ENCODE data around the gene SOX1. TPM values are rescaled to one million over a fixed set of nuclear protein-coding genes. Genes with fewer than 3 reads are reported as not detected.

Gene SOX1
- total and polyA plus RNA-seq, 10 donors: not detected

DNA sequence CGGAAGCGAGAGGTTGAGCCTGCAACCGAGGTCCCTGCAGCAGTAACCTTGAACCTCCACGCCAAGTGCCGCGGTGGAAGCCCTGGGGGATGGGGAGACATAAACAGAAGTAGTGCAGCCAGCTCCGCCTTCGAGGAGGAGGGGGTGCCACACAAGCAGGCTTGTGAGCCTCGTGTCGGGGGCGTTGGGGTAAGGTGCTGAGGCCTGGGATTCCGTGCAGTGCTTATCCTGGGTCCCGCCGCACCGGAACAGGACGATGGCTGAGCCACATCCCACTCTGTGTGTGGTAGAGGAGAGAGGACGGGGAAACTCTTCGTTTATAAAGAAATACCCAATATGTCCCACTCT is 51.0 kb downstream of the SOX1 start:
- TF ChIP-seq POLR2AphosphoS5 (IDR thresholded peaks at IDR 0.05) (no peak), POLR2A (IDR thresholded peaks at IDR 0.05) (no peak)
- TF ChIP-seq, protein P1, sequence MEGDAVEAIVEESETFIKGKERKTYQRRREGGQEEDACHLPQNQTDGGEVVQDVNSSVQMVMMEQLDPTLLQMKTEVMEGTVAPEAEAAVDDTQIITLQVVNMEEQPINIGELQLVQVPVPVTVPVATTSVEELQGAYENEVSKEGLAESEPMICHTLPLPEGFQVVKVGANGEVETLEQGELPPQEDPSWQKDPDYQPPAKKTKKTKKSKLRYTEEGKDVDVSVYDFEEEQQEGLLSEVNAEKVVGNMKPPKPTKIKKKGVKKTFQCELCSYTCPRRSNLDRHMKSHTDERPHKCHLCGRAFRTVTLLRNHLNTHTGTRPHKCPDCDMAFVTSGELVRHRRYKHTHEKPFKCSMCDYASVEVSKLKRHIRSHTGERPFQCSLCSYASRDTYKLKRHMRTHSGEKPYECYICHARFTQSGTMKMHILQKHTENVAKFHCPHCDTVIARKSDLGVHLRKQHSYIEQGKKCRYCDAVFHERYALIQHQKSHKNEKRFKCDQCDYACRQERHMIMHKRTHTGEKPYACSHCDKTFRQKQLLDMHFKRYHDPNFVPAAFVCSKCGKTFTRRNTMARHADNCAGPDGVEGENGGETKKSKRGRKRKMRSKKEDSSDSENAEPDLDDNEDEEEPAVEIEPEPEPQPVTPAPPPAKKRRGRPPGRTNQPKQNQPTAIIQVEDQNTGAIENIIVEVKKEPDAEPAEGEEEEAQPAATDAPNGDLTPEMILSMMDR (IDR thresholded peaks at IDR 0.05 in 8 of 11, conservative IDR thresholded peaks at IDR 0.05 in 3 of 11): no peak
- peak; percentile 54 for DNase-seq
- Histone ChIP-seq H3K9me3 (no peaks in the 10 kb centered on the region), H3K4me1 (no peaks in the 10 kb centered on the region), H3K27me3 (replicated peaks in 1 of 7) (peaks cover 0 to 59% (median 0%) of the 10 kb centered on the region in 7 donors), H3K27ac (no peak overlapping the region), H3K4me3 (no peak overlapping the region), H3K36me3 (no peaks in the 10 kb centered on the region)
- intact Hi-C loops (cut with DNase I; ENCODE audit: low total_unique reads): no loop called here
- WGBS, 5 donors: 68 to 73% (median 69%) methylated on average over 17 to 18 of the region's 18 CpGs

DNA sequence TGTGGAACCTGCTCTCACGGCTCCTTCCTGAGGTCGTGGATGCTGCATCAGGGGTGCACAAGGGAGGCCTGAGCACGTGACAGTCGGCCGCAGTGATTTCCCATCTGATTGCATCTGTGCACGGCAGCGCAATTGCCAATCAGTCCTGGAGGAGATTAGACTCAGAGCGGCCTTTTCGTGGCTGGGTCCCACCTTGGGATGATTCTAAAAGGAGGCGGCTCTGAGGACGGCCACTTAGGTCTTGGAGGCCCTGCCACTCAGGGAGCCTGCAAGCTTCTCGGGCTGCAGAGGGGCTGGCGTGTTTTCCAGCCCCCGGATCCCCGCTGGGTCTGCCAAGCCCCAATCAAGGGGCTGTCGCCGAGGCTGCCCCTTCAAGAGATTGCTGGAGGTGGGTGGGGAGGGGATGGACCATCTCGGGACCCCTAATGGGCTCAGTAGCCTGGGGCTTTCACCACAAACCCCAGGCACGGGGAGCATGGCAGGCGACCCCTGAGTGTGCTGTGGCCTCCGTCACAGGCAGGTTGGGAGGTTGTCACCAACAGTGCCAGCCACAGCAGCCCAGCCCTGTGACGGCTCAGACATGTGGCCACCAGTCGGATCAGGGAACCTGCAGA is 51.6 kb downstream of the SOX1 start:
- Histone ChIP-seq H3K36me3 (no peaks in the 10 kb centered on the region), H3K4me3 (no peak overlapping the region), H3K27me3 (replicated peaks in 1 of 7) (peaks cover 0 to 54% (median 0%) of the 10 kb centered on the region in 7 donors), H3K4me1 (no peaks in the 10 kb centered on the region), H3K27ac (no peak overlapping the region), H3K9me3 (no peaks in the 10 kb centered on the region)
- TF ChIP-seq POLR2AphosphoS5 (IDR thresholded peaks at IDR 0.05): no peak
- TF ChIP-seq POLR2A (IDR thresholded peaks at IDR 0.05): no peak
- TF ChIP-seq, protein P1 (IDR thresholded peaks at IDR 0.05 in 8 of 11, conservative IDR thresholded peaks at IDR 0.05 in 3 of 11): no peak
- DNase-seq: peak; percentile 64
- 70 to 82% (median 81%) methylated on average over 12 to 23 of the region's 23 CpGs for WGBS, 5 donors
- intact Hi-C loops (cut with DNase I; ENCODE audit: low total_unique reads): no loop called here

DNA sequence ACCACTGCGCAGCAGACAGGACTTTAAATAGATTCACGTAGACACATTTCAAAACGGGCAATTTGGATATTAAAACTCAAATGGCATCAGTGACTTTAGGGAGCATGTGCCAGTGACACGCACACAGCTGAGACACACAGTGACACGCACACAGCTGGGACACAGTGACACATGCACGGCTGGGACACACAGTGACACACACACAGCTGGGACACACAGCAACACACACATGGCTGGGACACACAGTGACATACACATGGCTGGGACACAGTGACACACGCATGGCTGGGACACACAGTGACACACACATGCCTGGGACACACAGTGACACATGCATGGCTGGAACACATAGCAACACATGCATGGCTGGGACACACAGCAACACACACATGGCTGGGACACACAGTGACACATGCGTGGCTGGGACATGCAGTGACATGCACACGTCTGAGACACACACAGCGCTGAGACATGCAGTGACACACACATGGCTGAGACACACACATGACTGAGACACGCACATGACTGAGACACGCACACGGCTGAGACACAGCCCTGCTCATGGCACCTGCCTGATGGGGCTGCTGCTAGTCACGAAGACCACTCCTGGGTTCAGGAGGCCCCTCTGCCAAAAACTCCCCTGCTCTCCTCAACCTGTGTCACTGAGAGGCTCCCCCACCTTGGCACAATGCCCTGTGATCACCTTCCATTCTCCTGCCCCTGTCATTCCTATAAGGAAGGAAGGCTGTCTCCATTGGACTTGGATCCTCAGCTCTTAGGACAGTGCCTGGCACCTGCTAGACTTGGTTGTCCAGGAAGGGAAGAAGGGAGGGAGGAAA is 52.5 kb downstream of the SOX1 start:
- intact Hi-C loops (cut with DNase I; ENCODE audit: low total_unique reads): no loop called here
- no peaks in the 10 kb centered on the region for H3K36me3 ChIP-seq
- H3K27me3 ChIP-seq (replicated peaks in 1 of 7): peaks cover 0 to 45% (median 0%) of the 10 kb centered on the region in 7 donors
- TF ChIP-seq, protein P1 (IDR thresholded peaks at IDR 0.05 in 8 of 11, conservative IDR thresholded peaks at IDR 0.05 in 3 of 11): no peak
- TF ChIP-seq POLR2A (IDR thresholded peaks at IDR 0.05) (no peak), POLR2AphosphoS5 (IDR thresholded peaks at IDR 0.05) (no peak)
- no peaks in the 10 kb centered on the region for H3K4me1 ChIP-seq
- no peaks in the 10 kb centered on the region for H3K9me3 ChIP-seq
- no peak overlapping the region for H3K4me3 ChIP-seq
- DNase-seq: peak; percentile 55
- WGBS, 5 donors: 82 to 94% (median 89%) methylated on average over 13 to 14 of the region's 14 CpGs
- H3K27ac ChIP-seq: no peak overlapping the region

DNA sequence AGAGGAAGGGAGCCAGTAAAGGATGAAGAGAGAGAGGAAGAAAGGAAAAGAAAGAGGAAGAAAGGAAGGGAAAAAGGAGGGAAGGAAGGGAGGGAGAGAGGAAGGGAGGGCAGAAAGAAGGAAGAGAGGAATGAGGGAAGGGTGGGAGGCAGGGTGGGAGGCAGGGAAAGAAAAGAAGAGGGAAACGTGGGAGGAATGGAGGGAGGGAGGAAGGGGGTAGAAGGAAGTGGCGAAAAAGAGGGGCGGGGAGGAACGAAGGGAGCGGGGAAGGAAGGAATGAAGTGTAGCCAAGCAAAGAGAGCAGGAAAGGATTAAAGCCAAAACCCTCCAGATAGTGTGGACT is 53.1 kb downstream of the SOX1 start:
- WGBS, 5 donors: 33 to 45% (median 37%) methylated on average over 5 of the region's 5 CpGs
- H3K36me3 ChIP-seq: no peaks in the 10 kb centered on the region
- TF ChIP-seq POLR2A (IDR thresholded peaks at IDR 0.05) (no peak), POLR2AphosphoS5 (IDR thresholded peaks at IDR 0.05) (no peak)
- TF ChIP-seq, protein P1 (IDR thresholded peaks at IDR 0.05 in 8 of 11, conservative IDR thresholded peaks at IDR 0.05 in 3 of 11): no peak
- H3K27ac ChIP-seq: no peak overlapping the region
- intact Hi-C loops (cut with DNase I; ENCODE audit: low total_unique reads): no loop called here
- H3K27me3 ChIP-seq (replicated peaks in 1 of 7): peaks cover 0 to 45% (median 0%) of the 10 kb centered on the region in 7 donors
- no peaks in the 10 kb centered on the region for H3K4me1 ChIP-seq
- DNase-seq: no peak
- no peak overlapping the region for H3K4me3 ChIP-seq
- H3K9me3 ChIP-seq: no peaks in the 10 kb centered on the region
